K562 treated with DMSO at 1 percent for 24 hours (cell line): ENCODE data around the gene DNAH2. TPM values are rescaled to one million over a fixed set of nuclear protein-coding genes. Genes with fewer than 3 reads are reported as not detected.

Experiments
- total RNA-seq: library from RNA; unstranded; fragments of 300-600 nt; gene quantifications from 2 replicates; pipeline ENCODE4 v1.2.3, GENCODE V29; 2022; ENCODE audit warnings: low read depth; ENCODE audit not compliant: insufficient read depth

DNAH2 gene, protein sequence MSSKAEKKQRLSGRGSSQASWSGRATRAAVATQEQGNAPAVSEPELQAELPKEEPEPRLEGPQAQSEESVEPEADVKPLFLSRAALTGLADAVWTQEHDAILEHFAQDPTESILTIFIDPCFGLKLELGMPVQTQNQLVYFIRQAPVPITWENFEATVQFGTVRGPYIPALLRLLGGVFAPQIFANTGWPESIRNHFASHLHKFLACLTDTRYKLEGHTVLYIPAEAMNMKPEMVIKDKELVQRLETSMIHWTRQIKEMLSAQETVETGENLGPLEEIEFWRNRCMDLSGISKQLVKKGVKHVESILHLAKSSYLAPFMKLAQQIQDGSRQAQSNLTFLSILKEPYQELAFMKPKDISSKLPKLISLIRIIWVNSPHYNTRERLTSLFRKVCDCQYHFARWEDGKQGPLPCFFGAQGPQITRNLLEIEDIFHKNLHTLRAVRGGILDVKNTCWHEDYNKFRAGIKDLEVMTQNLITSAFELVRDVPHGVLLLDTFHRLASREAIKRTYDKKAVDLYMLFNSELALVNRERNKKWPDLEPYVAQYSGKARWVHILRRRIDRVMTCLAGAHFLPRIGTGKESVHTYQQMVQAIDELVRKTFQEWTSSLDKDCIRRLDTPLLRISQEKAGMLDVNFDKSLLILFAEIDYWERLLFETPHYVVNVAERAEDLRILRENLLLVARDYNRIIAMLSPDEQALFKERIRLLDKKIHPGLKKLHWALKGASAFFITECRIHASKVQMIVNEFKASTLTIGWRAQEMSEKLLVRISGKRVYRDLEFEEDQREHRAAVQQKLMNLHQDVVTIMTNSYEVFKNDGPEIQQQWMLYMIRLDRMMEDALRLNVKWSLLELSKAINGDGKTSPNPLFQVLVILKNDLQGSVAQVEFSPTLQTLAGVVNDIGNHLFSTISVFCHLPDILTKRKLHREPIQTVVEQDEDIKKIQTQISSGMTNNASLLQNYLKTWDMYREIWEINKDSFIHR (N-terminal part only)
- not detected in 2 replicates for total RNA-seq

GRCh38 chr17:7716901-7717755 is at the start of gene DNAH2:
TSS of gene DNAH2 (plus strand) at chr17:7717744. CDS start at chr17:7719735, 1,991 bp downstream.

DNA sequence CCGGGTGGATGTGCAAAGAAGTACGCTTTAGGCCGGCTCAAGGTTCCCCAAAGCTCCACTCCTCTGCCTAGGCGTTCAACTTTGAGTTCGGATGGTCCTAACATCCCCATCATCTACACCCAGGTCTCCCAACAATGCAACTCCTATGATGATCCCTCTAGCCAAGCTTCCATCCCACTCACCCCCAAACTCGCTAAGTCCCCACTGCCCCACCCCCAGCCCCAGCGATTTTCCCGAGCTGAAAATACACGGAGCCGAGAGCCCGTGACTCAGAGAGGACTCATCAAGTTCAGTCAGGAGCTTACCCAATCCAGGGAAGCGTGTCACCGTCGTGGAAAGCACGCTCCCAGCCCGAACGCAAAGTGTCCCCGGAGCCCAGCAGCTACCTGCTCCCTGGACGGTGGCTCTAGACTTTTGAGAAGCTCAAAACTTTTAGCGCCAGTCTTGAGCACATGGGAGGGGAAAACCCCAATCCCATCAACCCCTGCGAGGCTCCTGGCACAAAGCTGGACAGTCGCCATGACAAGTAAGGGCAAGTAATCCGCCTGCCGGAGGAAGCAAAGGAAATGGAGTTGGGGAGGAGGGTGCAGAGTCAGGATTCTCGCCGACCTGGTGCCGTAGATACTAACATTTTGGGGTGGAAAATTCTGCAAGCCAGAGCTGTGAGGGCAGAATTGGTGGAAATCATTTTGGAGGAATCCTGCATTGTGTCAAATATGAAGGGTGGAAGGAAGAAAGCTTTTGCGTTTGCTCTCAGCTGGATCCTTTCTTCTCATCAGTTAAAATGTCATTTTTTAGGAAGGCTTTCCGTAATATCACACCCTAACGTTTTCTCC is 30.3 kb upstream of the DNAH2 start, which contains the start of gene TP53:
Gene TP53 (minus strand): TSS at position 419 of the 836 bp plus-strand sequence. CDS start 10,896 bp downstream, outside the sequence.

DNA sequence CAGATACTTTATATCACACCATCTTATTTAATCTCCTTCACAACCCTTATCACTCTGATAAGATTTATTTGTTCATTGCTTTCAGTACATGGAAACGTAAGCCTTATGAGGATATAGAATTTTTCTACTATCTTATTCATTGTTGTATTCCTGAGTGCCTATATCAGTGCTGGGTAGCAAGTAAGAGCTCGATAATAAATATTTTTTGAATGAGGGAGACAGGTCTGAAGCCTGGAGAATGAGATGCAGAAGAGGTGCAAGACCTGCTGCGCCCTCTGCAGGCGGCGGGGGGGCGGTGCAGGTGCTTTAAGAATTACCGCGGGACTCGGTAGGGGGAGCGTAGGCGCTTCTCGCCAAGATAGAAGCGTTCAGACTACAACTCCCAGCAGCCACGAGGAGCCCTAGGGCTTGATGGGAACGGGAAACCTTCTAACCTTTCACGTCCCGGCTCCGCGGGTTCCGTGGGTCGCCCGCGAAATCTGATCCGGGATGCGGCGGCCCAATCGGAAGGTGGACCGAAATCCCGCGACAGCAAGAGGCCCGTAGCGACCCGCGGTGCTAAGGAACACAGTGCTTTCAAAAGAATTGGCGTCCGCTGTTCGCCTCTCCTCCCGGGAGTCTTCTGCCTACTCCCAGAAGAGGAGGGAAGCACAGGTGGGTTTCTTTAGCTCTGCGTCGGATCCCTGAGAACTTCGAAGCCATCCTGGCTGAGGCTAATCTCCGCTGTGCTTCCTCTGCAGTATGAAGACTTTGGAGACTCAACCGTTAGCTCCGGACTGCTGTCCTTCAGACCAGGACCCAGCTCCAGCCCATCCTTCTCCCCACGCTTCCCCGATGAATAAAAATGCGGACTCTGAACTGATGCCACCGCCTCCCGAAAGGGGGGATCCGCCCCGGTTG is 29.4 kb upstream of the DNAH2 start, which contains the start of gene WRAP53:
Gene WRAP53 (plus strand): TSS at position 570 of the 900 bp plus-strand sequence. CDS start 172 bp downstream, at position 742.

GRCh38 chr17:7704601-7705268 is 12.8 kb upstream of the DNAH2 start, which contains the start of gene EFNB3:
TSS of gene EFNB3 (plus strand) at chr17:7705202. CDS start at chr17:7705599, 397 bp downstream.

DNA sequence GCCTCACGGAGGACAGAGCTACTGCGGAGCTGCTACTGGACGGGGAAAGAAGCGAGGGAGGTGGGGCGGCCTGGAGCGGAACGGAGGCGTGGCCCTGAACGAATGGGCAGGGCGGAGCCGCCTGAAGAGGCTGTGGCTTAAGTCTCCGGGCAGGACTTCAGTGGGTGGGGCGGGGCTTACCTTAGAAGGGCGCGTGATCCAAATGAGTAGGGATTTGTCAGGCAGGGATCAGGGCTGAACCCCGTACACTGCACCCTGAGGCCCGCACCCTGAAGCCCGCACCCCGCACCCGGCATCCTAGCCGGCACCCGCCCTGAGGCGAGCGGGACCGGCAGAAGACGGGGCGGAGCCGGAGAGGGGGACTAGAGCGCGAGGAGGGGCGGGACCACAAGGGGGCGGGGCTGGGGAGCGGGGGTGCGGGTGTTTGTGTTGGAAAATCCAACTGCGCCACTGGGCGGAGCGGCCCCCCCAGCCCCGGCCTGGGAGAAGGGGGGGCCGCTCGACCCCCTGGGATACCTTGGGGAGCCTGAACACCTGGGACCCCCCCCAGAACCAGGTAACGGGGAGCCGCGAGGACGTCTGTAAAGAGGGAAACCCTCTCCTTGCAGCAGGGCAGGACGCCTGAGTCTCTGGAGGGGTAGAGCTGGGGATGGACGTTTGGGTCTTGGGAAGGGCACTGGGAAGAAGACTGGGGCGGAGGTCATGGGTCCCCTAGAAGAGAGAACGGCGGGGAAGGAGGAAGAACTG is 116.4 kb downstream of the DNAH2 start, which contains the start of gene KDM6B:
Gene KDM6B (plus strand): TSS at position 423 of the 747 bp plus-strand sequence. CDS start 11,338 bp downstream, outside the sequence.

DNA sequence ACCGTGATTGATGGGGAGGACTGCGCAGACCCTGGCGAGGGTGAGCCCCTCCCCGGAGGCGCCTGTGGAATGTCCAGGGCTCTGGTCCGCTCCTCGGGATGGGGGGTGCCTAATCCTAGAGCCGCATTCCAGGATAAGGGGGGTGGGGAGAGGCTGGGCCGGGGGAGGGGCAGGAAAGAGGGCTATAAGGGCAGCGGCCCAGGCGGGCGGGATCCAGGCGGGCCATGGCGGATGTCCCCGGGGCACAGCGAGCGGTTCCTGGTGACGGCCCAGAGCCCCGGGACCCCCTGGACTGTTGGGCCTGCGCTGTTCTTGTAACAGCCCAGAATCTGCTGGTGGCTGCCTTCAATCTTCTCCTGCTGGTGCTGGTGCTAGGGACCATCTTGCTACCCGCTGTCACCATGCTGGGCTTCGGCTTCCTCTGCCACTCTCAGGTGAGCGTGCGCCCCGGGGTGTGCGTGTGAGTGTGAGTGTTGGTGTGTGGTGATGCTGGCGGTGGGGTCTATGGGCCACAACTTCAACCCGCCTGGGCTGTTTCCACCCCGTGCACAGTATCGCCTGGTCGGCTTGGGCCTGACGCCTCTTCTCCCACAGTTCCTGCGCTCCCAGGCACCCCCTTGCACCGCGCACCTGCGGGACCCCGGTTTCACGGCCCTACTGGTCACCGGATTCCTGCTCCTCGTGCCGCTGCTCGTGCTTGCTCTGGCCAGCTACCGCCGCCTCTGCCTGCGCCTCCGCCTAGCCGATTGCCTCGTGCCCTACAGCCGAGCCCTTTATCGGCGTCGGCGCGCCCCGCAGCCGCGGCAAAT is 137.5 kb downstream of the DNAH2 start, which contains the start of gene TMEM88:
Gene TMEM88 (plus strand): TSS at position 216 of the 809 bp plus-strand sequence. CDS start 9 bp downstream, at position 225.

DNA sequence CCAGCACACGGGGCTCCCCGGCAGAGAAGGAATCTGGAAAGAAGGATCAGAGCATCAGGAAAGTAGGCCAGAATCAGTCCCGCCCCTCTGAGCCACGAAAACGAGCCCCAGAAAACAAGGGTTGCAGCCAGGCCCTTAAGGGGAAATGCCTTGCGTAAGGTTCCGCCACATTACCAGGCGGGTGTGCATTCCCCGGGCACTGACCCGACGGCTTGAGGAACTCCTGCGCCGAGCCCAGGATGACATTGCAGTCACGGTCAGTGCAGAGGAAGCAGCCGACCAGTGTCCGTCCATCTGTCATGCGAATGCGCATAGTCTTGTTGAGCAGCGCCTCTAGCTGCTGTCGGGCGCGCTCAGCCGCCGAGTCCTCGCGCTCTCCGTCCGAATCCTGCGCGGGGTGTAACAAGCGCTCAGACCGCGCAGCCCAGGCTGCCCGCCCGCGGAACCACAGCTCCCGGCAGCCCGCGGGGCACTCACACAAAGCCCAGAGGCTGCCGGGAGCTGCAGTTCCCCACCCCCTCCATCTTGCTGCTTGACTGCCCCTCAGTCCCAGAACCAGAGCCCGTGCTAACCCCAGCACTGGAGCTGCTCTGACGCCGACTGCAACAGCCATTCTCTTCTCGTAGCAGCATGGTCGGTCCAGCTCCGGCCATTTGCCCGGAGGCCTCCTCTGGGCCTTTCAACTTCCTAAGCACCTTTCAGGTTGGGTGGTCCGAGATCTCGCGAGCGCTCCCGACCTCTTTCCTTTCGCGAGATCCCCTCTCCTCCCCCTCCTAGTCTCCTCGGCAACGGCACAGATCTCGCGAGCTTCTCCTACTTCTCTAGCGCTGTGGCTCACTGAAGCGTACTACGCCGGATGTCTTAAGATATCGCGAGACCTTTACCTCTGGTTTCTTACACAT is 139.5 kb downstream of the DNAH2 start, which contains the start of gene NAA38:
Gene NAA38 (minus strand): TSS at position 749 of the 902 bp plus-strand sequence. CDS start 96 bp downstream, at position 653.

GRCh38 chr17:7857713-7858521 is 140.4 kb downstream of the DNAH2 start, which contains the start of gene CYB5D1:
TSS of gene CYB5D1 (plus strand) at chr17:7858003. CDS start at chr17:7858135, 132 bp downstream.

Other genes starting within 250 kb of the DNAH2 start
- gene ZBTB4, start 238.1 kb upstream of the DNAH2 start, total RNA-seq: 5.5 and 5.6 TPM in 2 replicates
- gene SLC35G6, start 236.3 kb upstream of the DNAH2 start, total RNA-seq: not detected in 2 replicates
- gene POLR2A, start 233.4 kb upstream of the DNAH2 start, total RNA-seq: 81.8 and 97.0 TPM in 2 replicates
- gene TNFSF12, start 168.7 kb upstream of the DNAH2 start, total RNA-seq: 0.58 and 1.4 TPM in 2 replicates
- 1.5 and 2.0 TPM in 2 replicates for gene TNFSF13, start 159.0 kb upstream of the DNAH2 start, total RNA-seq
- 42.9 and 47.5 TPM in 2 replicates for gene SENP3, start 155.8 kb upstream of the DNAH2 start, total RNA-seq
- 31.3 and 38.5 TPM in 2 replicates for gene CD68, start 138.1 kb upstream of the DNAH2 start, total RNA-seq
- 81.0 and 84.2 TPM in 2 replicates for gene MPDU1, start 133.9 kb upstream of the DNAH2 start, total RNA-seq
- 3.9 and 4.4 TPM in 2 replicates for gene SOX15, start 127.7 kb upstream of the DNAH2 start, total RNA-seq
- gene FXR2, start 102.8 kb upstream of the DNAH2 start, total RNA-seq: 71.8 and 73.7 TPM in 2 replicates
- gene SAT2, start 89.9 kb upstream of the DNAH2 start, total RNA-seq: 62.8 TPM in 2 replicates
- 0.68 and 0.93 TPM in 2 replicates for gene SHBG, start 87.6 kb upstream of the DNAH2 start, total RNA-seq
- 4.5 and 5.6 TPM in 2 replicates for gene ATP1B2, start 66.8 kb upstream of the DNAH2 start, total RNA-seq
- 4.8 and 6.3 TPM in 2 replicates for gene TP53, start 30.3 kb upstream of the DNAH2 start, total RNA-seq
- 47.2 and 47.5 TPM in 2 replicates for gene WRAP53, start 29.3 kb upstream of the DNAH2 start, total RNA-seq
- gene EFNB3, start 12.5 kb upstream of the DNAH2 start, total RNA-seq: 0.10 TPM in 1 of 2 replicates, not detected in the other
- 19.1 and 19.4 TPM in 2 replicates for gene KDM6B, start 116.5 kb downstream of the DNAH2 start, total RNA-seq
- gene TMEM88, start 137.3 kb downstream of the DNAH2 start, total RNA-seq: 1.3 and 2.9 TPM in 2 replicates
- 70.7 and 80.3 TPM in 2 replicates for gene NAA38, start 139.8 kb downstream of the DNAH2 start, total RNA-seq
- gene CYB5D1, start 140.3 kb downstream of the DNAH2 start, total RNA-seq: 3.3 and 3.6 TPM in 2 replicates
- 19.2 and 22.7 TPM in 2 replicates for gene CHD3, start 171.0 kb downstream of the DNAH2 start, total RNA-seq
- gene RNF227, start 198.5 kb downstream of the DNAH2 start, total RNA-seq: 0.98 and 1.1 TPM in 2 replicates
- gene KCNAB3, start 212.1 kb downstream of the DNAH2 start, total RNA-seq: 0.58 and 1.4 TPM in 2 replicates
- gene TRAPPC1, start 214.2 kb downstream of the DNAH2 start, total RNA-seq: 153 and 165 TPM in 2 replicates
- 27.7 and 32.9 TPM in 2 replicates for gene CNTROB, start 214.5 kb downstream of the DNAH2 start, total RNA-seq